Activated CD8-positive, alpha-beta memory T cell treated with anti-CD3 and anti-CD28 coated beads, Interleukin-2, amount 50 U/mL, for 24 hours (primary cell): ENCODE measurements around the gene INTS14.

Source experiments
- DNase-seq: peaks from one replicate; pipeline ENCODE4 v3.0.0-alpha.2; 2020; ENCODE audit errors: extremely low read depth

Gene INTS14

DNA sequence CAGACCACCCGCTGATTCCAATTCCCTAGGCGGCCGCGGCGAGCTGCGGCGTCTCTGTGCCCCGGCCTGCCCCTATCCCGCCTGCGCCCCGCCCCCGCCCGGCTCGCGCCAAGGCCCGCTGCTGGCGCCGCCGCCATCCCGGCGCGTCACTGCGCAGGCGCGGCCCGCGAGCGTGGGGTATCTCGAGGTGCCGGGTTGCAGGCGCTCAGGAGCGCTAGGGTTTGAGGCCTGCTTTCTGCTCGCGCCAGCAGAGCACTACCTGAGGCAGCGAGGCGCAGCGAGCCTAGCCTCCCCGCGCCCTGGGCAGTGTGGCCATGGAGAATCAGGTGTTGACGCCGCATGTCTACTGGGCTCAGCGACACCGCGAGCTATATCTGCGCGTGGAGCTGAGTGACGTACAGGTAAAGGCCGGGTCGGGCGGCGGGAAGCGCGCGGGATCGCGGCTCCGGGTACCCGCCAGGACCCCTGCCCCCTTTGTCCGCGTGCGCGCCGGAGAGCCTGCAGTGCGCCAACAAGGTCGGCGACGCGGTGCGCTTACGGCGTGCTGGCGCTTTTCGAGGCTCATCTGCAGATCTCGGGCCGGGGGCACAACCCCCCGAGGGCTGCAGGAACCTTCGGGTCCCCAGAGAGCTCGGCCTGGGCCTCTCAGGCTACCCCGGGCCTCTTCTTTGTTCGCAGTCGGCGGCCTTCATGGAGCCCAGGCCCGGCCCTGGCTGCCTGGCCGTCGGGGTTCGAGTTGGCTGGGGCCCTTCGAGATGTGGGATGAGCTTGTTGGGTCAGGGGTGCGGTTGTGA is 80.4 kb downstream of the INTS14 start, which contains the start of gene HACD3:
HACD3 (plus strand) TSS at position 146 of the 794 bp plus-strand sequence; CDS start at position 315, 169 bp downstream.
- peak; percentile 66 for DNase-seq

DNA sequence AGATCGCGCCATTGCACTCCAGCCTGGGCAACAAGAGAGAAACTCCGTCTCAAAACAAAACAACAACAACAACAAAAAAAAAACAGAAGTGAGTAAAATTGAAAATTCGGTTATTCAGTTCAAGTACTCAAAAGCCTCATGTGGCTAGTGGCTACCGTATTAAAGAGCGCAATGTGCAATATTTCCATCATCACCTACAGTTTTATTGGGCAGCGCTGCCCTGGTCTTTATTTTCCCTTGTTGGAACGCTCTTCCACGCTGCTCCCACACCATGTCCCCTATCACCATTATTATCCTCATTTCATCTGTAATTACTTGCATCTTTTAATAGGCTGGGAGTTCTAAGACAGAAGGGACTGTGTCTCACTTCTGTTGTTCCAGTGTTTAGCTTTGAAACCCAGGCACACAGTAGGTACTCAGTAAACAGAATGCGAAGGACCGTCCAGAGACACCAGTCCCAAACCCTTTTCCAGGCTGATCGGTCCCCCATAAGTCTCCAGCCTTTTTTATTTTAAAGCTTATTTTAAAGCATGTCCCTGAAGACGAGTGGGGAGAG is 81.1 kb downstream of the INTS14 start:
- no peak for DNase-seq
